ENCODE results near the gene DBI.

GRCh38 chr2:119339562-119339923 lies 27.2 kb upstream of the DBI start:
- TF ChIP-seq, protein P1, sequence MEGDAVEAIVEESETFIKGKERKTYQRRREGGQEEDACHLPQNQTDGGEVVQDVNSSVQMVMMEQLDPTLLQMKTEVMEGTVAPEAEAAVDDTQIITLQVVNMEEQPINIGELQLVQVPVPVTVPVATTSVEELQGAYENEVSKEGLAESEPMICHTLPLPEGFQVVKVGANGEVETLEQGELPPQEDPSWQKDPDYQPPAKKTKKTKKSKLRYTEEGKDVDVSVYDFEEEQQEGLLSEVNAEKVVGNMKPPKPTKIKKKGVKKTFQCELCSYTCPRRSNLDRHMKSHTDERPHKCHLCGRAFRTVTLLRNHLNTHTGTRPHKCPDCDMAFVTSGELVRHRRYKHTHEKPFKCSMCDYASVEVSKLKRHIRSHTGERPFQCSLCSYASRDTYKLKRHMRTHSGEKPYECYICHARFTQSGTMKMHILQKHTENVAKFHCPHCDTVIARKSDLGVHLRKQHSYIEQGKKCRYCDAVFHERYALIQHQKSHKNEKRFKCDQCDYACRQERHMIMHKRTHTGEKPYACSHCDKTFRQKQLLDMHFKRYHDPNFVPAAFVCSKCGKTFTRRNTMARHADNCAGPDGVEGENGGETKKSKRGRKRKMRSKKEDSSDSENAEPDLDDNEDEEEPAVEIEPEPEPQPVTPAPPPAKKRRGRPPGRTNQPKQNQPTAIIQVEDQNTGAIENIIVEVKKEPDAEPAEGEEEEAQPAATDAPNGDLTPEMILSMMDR (IDR thresholded peaks at IDR 0.05): no peak
- no peak for TF ChIP-seq TCF7L2 (IDR thresholded peaks at IDR 0.05; ENCODE audit: low read depth, low read length)
